SIG-M5 treated with dmso at 0.1 percent for 504 hours (cell line): ENCODE measurements around the gene ENTPD7.
A peak's percentile ranks its signal among the peaks of the same experiment; 100 is the strongest.
"Not testable (repeated sequence)": the region's sequence is repeated elsewhere in the genome, so short reads cannot be mapped to it uniquely, and the experiment has no call there.

Experiments used
- DNase-seq: peaks from one replicate; lab custom pipeline; 2025; ENCODE audit not compliant: unreplicated experiment; lab: John Stamatoyannopoulos, UW

The ENTPD7 gene

GRCh38 chr10:99682752-99683151 lies 23.4 kb downstream of the ENTPD7 start:
- DNase-seq = peak; percentile 4

- peak; percentile 88 for DNase-seq
Observed at GRCh38 chr10:99685597-99685967, 26.3 kb downstream of the ENTPD7 start.

GRCh38 chr10:99689461-99689860 lies 30.2 kb downstream of the ENTPD7 start:
- DNase-seq = no peak

GRCh38 chr10:99693933-99694583 lies 34.7 kb downstream of the ENTPD7 start:
- DNase-seq = no peak

GRCh38 chr10:99695761-99696160 lies 36.5 kb downstream of the ENTPD7 start:
- DNase-seq = no peak

GRCh38 chr10:99698504-99699080 lies 39.3 kb downstream of the ENTPD7 start:
- no peak for DNase-seq

GRCh38 chr10:99700649-99701048 lies 41.3 kb downstream of the ENTPD7 start:
- no peak for DNase-seq

GRCh38 chr10:99708428-99709012 lies 49.2 kb downstream of the ENTPD7 start:
- DNase-seq = no peak

GRCh38 chr10:99709480-99710229 lies 50.3 kb downstream of the ENTPD7 start:
- no peak for DNase-seq

- DNase-seq = peak; percentile 37
Observed at GRCh38 chr10:99711129-99711719, 51.9 kb downstream of the ENTPD7 start.

- no peak for DNase-seq
Observed at GRCh38 chr10:99714446-99714845, 55.1 kb downstream of the ENTPD7 start.

GRCh38 chr10:99720387-99720786 lies 61.1 kb downstream of the ENTPD7 start:
- DNase-seq = no peak

GRCh38 chr10:99730026-99730425 lies 70.7 kb downstream of the ENTPD7 start:
- no peak for DNase-seq

- no peak for DNase-seq
Observed at GRCh38 chr10:99731306-99732032, 72.2 kb downstream of the ENTPD7 start.

GRCh38 chr10:99732033-99732842 lies 72.9 kb downstream of the ENTPD7 start, which contains the start of the genes COX15 and CUTC:
COX15 (minus strand) TSS chr10:99732127; CDS start chr10:99732049, 78 bp downstream.
CUTC (plus strand) TSS chr10:99732234; CDS start chr10:99732349, 115 bp downstream.
- peak; percentile 91 for DNase-seq

GRCh38 chr10:99733366-99733765 lies 74.1 kb downstream of the ENTPD7 start:
- DNase-seq = no peak

- DNase-seq = not testable (repeated sequence)
Observed at GRCh38 chr10:99734111-99734510, 74.8 kb downstream of the ENTPD7 start.

GRCh38 chr10:99740260-99740659 lies 81.0 kb downstream of the ENTPD7 start:
- DNase-seq = no peak

- DNase-seq = no peak
Observed at GRCh38 chr10:99740933-99741559, 81.7 kb downstream of the ENTPD7 start.
